HG03045 (cell line): ENCODE data around the gene IFT43.
"Not testable (repeated sequence)": the region's sequence is repeated elsewhere in the genome, so short reads cannot be mapped to it uniquely, and the experiment has no call there.

Experiments used
- ATAC-seq: cut with Tn5 transposase; IDR thresholded peaks from one replicate; pipeline ENCODE4 v1.9.1; 2021; ENCODE audit warnings: mild to moderate bottlenecking, moderate library complexity; ENCODE audit not compliant: unreplicated experiment

Gene IFT43

GRCh38 chr14:76009627-76010026 lies 24.1 kb downstream of the IFT43 start:
- ATAC-seq, result not testable (repeated sequence)

GRCh38 chr14:76011930-76012329 lies 26.4 kb downstream of the IFT43 start:
- ATAC-seq, result no peak

- ATAC-seq, result no peak
Measured at GRCh38 chr14:76012354-76012753, 26.8 kb downstream of the IFT43 start.

- ATAC-seq, result no peak
Measured at GRCh38 chr14:76015191-76015590, 29.6 kb downstream of the IFT43 start.

GRCh38 chr14:76015668-76016067 lies 30.1 kb downstream of the IFT43 start:
- no peak for ATAC-seq

- ATAC-seq, result no peak
Measured at GRCh38 chr14:76019676-76020075, 34.1 kb downstream of the IFT43 start.

GRCh38 chr14:76022991-76023390 lies 37.4 kb downstream of the IFT43 start:
- ATAC-seq, result no peak

GRCh38 chr14:76023757-76024156 lies 38.2 kb downstream of the IFT43 start:
- ATAC-seq, result no peak

- ATAC-seq, result no peak
Measured at GRCh38 chr14:76024211-76024907, 38.8 kb downstream of the IFT43 start.

GRCh38 chr14:76034566-76034965 lies 49.0 kb downstream of the IFT43 start:
- ATAC-seq, result no peak

- no peak for ATAC-seq
Measured at GRCh38 chr14:76040704-76041103, 55.1 kb downstream of the IFT43 start.

GRCh38 chr14:76045773-76046172 lies 60.2 kb downstream of the IFT43 start:
- ATAC-seq, result no peak

GRCh38 chr14:76050250-76050649 lies 64.7 kb downstream of the IFT43 start:
- no peak for ATAC-seq

GRCh38 chr14:76050797-76051392 lies 65.3 kb downstream of the IFT43 start:
- no peak for ATAC-seq

- ATAC-seq, result no peak
Measured at GRCh38 chr14:76051717-76052465, 66.3 kb downstream of the IFT43 start.

- no peak for ATAC-seq
Measured at GRCh38 chr14:76053572-76054355, 68.2 kb downstream of the IFT43 start.

GRCh38 chr14:76055330-76055729 lies 69.8 kb downstream of the IFT43 start:
- no peak for ATAC-seq

- ATAC-seq, result no peak
Measured at GRCh38 chr14:76056128-76056527, 70.6 kb downstream of the IFT43 start.

- no peak for ATAC-seq
Measured at GRCh38 chr14:76057914-76058313, 72.4 kb downstream of the IFT43 start.

GRCh38 chr14:76063327-76063726 lies 77.8 kb downstream of the IFT43 start:
- ATAC-seq, result no peak

GRCh38 chr14:76065519-76065918 lies 80.0 kb downstream of the IFT43 start:
- no peak for ATAC-seq
